HepG2 (cell line): ENCODE measurements around the gene SLCO4A1. TPM values are rescaled to one million over a fixed set of nuclear protein-coding genes. Genes with fewer than 3 reads are reported as not detected.

ENCODE experiments used
- CEBPB ChIP-seq: IDR thresholded peaks from 2 replicates; pipeline ENCODE4 v1.6.1; 2011; ENCODE audit warnings: low read depth, low read length, improper control_type of control experiment, borderline replicate concordance
- FOXA1 ChIP-seq, 2 experiments: fragments of 450-650 bp in 1 of 2; sonication (generic) in 1 of 2; formaldehyde crosslinking in 1 of 2; IDR thresholded peaks; 2 replicates each; pipeline versions ENCODE4 v1.4.0 to v1.6.1; 2016 to 2020; ENCODE audit warnings: missing genetic modification reagents in 1 of 2
- FOXC1 ChIP-seq: sonication (generic); formaldehyde crosslinking; IDR thresholded peaks from 2 replicates; pipeline ENCODE4 v1.8.0; 2022; ENCODE audit warnings: mild to moderate bottlenecking, missing genetic modification reagents, borderline replicate concordance
- MAF1 ChIP-seq: sonication (generic); formaldehyde crosslinking; IDR thresholded peaks from 2 replicates; pipeline ENCODE4 v1.5.0; 2020; ENCODE audit warnings: missing genetic modification reagents, borderline replicate concordance
- MYC ChIP-seq: sonication (generic); formaldehyde crosslinking; IDR thresholded peaks from 2 replicates; pipeline ENCODE4 v1.9.0; 2021; ENCODE audit warnings: missing genetic modification reagents, borderline replicate concordance
- NR3C1 ChIP-seq: sonication (generic); formaldehyde crosslinking; IDR thresholded peaks from 2 replicates; pipeline ENCODE4 v1.4.0; 2020; ENCODE audit warnings: missing genetic modification reagents
- RFXAP ChIP-seq: sonication (generic); formaldehyde crosslinking; IDR thresholded peaks from 2 replicates; pipeline ENCODE4 v1.4.0; 2020; ENCODE audit warnings: missing genetic modification reagents, borderline replicate concordance
- STAT5B ChIP-seq: sonication (generic); formaldehyde crosslinking; IDR thresholded peaks from 2 replicates; pipeline ENCODE4 v1.4.0; 2020; ENCODE audit warnings: missing genetic modification reagents
- SUZ12 ChIP-seq: fragments of 150-350 bp; IDR thresholded peaks from 2 replicates; pipeline ENCODE4 v1.6.1; 2014; ENCODE audit warnings: low read depth, low read length
- ZNF510 ChIP-seq: sonication (generic); formaldehyde crosslinking; IDR thresholded peaks from 2 replicates; pipeline ENCODE4 v1.4.0; 2020; ENCODE audit warnings: low read depth, mild to moderate bottlenecking, missing genetic modification reagents
- ZNF564 ChIP-seq: sonication (generic); formaldehyde crosslinking; IDR thresholded peaks from 2 replicates; pipeline ENCODE4 v1.8.1; 2023; ENCODE audit warnings: mild to moderate bottlenecking, missing genetic modification reagents
- polyA plus RNA-seq, 8 experiments: library from polyadenylated mRNA; depleted of rRNA in 3 of 8; stranded (reverse) in 7 of 8; unstranded in 1 of 8; fragments of >200 nt; fragmentation: Illumina TruSeq in 4 of 8; extraction: Trizol in 4 of 8; gene quantifications; 2 replicates each; pipeline versions ENCODE4 v1.2.1 to v1.2.3, GENCODE V29; 2011 to 2016; ENCODE audit warnings: low read depth in 4 of 8, missing spikeins in 1 of 8, mixed read lengths in 1 of 8; ENCODE audit not compliant: insufficient read depth in 1 of 8
- total RNA-seq, 5 experiments: library from RNA; depleted of rRNA; stranded (reverse); fragments of >200 nt; fragmentation: Illumina TruSeq; extraction: Trizol; gene quantifications; 2 replicates each; pipeline ENCODE4 v1.2.3, GENCODE V29; 2016; ENCODE audit warnings: low read depth in 1 of 5
- TF ChIP-seq, protein P1 (sequence below): sonication (generic); formaldehyde crosslinking; IDR thresholded peaks from 2 replicates; pipeline ENCODE4 v1.4.0; 2020; ENCODE audit warnings: missing genetic modification reagents
- TF ChIP-seq, protein P2 (sequence below): sonication (generic); formaldehyde crosslinking; IDR thresholded peaks from 2 replicates; pipeline ENCODE4 v1.8.0; 2022; ENCODE audit warnings: mild to moderate bottlenecking, missing genetic modification reagents; ENCODE audit not compliant: insufficient replicate concordance
- TF ChIP-seq, protein P3 (sequence below): sonication (generic); formaldehyde crosslinking; IDR thresholded peaks from 2 replicates; pipeline ENCODE4 v1.9.0; 2021; ENCODE audit warnings: missing genetic modification reagents, borderline replicate concordance
- TF ChIP-seq, protein P4 (sequence below): sonication (generic); formaldehyde crosslinking; IDR thresholded peaks from 2 replicates; pipeline ENCODE4 v1.9.0; 2021; ENCODE audit warnings: missing genetic modification reagents, mild to moderate bottlenecking, borderline replicate concordance
- TF ChIP-seq, protein P5 (sequence below): sonication (generic); formaldehyde crosslinking; IDR thresholded peaks from 2 replicates; pipeline ENCODE4 v1.8.1; 2022; ENCODE audit warnings: mild to moderate bottlenecking, missing genetic modification reagents
- TF ChIP-seq, protein P6 (sequence below): sonication (generic); formaldehyde crosslinking; IDR thresholded peaks from 2 replicates; pipeline ENCODE4 v1.9.0; 2021; ENCODE audit warnings: missing genetic modification reagents, borderline replicate concordance

Gene SLCO4A1
- total and polyA plus RNA-seq, 2 of the 13 experiments (the other 11 are each of a cell fraction or from before 2014, with no cell fraction given) = 55.5 to 112 TPM

DNA sequence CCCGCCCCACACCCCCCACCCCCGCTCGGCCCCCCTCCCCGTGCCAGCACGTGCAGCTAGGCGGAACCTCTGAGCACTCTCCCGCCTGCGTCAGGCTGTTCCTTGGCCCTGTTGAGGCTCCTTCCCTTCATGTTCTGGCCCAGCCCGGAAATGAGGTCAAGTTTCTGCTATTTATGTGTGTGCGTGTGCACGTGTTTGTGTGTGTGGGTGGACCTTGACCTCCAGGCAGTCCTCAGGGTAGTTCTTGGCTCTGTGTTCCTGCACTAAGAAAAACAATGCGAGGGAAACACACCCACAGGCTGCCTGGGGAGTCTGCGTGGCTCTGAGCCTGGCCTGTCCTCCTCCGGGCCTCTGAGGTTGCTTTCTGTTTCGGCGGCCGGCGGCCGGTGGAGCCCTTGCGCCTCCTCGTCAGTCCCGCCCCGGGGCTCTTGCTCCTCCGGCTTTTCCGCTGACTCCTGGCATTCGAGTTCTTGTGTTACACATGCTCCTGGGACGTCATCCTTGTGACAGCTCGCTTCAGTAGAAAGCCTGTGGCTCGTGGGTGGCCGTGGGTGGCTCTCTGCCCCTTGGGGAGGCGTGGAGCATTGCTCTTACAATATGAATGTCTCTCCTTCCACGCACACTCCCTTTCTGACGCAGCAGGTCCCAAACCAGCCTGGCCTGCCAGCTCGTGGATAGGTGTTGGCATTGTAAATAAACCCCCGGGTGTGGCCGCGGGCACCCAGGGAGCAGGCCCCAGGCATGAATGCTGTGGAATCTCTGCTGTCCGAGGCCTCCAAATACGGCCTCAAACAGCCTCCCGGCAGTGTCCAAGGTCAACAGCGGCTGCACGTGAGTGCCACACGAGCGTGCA is 10.0 kb downstream of the SLCO4A1 start (continued):
- TF ChIP-seq, protein P1, sequence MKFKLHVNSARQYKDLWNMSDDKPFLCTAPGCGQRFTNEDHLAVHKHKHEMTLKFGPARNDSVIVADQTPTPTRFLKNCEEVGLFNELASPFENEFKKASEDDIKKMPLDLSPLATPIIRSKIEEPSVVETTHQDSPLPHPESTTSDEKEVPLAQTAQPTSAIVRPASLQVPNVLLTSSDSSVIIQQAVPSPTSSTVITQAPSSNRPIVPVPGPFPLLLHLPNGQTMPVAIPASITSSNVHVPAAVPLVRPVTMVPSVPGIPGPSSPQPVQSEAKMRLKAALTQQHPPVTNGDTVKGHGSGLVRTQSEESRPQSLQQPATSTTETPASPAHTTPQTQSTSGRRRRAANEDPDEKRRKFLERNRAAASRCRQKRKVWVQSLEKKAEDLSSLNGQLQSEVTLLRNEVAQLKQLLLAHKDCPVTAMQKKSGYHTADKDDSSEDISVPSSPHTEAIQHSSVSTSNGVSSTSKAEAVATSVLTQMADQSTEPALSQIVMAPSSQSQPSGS = peak; percentile 94
- no peak for TF ChIP-seq FOXA1 (IDR thresholded peaks at IDR 0.05)
- TF ChIP-seq FOXA1 (CRISPR knock-in tag; IDR thresholded peaks at IDR 0.05) = peak; percentile 53
- TF ChIP-seq STAT5B (CRISPR knock-in tag) = no peak; the same call in 1 of the 2 replicates
- TF ChIP-seq SUZ12 = no peak
- TF ChIP-seq MYC (CRISPR knock-in tag) = peak; percentile 86
- TF ChIP-seq, protein P2, sequence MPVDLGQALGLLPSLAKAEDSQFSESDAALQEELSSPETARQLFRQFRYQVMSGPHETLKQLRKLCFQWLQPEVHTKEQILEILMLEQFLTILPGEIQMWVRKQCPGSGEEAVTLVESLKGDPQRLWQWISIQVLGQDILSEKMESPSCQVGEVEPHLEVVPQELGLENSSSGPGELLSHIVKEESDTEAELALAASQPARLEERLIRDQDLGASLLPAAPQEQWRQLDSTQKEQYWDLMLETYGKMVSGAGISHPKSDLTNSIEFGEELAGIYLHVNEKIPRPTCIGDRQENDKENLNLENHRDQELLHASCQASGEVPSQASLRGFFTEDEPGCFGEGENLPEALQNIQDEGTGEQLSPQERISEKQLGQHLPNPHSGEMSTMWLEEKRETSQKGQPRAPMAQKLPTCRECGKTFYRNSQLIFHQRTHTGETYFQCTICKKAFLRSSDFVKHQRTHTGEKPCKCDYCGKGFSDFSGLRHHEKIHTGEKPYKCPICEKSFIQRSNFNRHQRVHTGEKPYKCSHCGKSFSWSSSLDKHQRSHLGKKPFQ (CRISPR knock-in tag) = no peak
- TF ChIP-seq, protein P3, sequence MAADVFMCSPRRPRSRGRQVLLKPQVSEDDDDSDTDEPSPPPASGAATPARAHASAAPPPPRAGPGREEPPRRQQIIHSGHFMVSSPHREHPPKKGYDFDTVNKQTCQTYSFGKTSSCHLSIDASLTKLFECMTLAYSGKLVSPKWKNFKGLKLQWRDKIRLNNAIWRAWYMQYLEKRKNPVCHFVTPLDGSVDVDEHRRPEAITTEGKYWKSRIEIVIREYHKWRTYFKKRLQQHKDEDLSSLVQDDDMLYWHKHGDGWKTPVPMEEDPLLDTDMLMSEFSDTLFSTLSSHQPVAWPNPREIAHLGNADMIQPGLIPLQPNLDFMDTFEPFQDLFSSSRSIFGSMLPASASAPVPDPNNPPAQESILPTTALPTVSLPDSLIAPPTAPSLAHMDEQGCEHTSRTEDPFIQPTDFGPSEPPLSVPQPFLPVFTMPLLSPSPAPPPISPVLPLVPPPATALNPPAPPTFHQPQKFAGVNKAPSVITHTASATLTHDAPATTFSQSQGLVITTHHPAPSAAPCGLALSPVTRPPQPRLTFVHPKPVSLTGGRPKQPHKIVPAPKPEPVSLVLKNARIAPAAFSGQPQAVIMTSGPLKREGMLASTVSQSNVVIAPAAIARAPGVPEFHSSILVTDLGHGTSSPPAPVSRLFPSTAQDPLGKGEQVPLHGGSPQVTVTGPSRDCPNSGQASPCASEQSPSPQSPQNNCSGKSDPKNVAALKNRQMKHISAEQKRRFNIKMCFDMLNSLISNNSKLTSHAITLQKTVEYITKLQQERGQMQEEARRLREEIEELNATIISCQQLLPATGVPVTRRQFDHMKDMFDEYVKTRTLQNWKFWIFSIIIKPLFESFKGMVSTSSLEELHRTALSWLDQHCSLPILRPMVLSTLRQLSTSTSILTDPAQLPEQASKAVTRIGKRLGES = peak; percentile 84; the same call in 1 of the 2 replicates
- no peak for TF ChIP-seq NR3C1 (CRISPR knock-in tag)
- TF ChIP-seq, protein P4, sequence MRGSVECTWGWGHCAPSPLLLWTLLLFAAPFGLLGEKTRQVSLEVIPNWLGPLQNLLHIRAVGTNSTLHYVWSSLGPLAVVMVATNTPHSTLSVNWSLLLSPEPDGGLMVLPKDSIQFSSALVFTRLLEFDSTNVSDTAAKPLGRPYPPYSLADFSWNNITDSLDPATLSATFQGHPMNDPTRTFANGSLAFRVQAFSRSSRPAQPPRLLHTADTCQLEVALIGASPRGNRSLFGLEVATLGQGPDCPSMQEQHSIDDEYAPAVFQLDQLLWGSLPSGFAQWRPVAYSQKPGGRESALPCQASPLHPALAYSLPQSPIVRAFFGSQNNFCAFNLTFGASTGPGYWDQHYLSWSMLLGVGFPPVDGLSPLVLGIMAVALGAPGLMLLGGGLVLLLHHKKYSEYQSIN (CRISPR knock-in tag) = no peak
- TF ChIP-seq, protein P5, sequence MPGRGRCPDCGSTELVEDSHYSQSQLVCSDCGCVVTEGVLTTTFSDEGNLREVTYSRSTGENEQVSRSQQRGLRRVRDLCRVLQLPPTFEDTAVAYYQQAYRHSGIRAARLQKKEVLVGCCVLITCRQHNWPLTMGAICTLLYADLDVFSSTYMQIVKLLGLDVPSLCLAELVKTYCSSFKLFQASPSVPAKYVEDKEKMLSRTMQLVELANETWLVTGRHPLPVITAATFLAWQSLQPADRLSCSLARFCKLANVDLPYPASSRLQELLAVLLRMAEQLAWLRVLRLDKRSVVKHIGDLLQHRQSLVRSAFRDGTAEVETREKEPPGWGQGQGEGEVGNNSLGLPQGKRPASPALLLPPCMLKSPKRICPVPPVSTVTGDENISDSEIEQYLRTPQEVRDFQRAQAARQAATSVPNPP (CRISPR knock-in tag) = no peak
- TF ChIP-seq, protein P6, sequence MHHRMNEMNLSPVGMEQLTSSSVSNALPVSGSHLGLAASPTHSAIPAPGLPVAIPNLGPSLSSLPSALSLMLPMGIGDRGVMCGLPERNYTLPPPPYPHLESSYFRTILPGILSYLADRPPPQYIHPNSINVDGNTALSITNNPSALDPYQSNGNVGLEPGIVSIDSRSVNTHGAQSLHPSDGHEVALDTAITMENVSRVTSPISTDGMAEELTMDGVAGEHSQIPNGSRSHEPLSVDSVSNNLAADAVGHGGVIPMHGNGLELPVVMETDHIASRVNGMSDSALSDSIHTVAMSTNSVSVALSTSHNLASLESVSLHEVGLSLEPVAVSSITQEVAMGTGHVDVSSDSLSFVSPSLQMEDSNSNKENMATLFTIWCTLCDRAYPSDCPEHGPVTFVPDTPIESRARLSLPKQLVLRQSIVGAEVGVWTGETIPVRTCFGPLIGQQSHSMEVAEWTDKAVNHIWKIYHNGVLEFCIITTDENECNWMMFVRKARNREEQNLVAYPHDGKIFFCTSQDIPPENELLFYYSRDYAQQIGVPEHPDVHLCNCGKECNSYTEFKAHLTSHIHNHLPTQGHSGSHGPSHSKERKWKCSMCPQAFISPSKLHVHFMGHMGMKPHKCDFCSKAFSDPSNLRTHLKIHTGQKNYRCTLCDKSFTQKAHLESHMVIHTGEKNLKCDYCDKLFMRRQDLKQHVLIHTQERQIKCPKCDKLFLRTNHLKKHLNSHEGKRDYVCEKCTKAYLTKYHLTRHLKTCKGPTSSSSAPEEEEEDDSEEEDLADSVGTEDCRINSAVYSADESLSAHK (CRISPR knock-in tag) = no peak
- TF ChIP-seq MAF1 (CRISPR knock-in tag) = no peak
- 0 out of 2 replicates have a peak, but pooled peaks have one; percentile 52 for TF ChIP-seq ZNF564
- no peak; the same call in 1 of the 2 replicates for TF ChIP-seq FOXC1 (CRISPR knock-in tag)
- no peak for TF ChIP-seq ZNF510
- TF ChIP-seq CEBPB = no peak
- no peak for TF ChIP-seq RFXAP
